GM12865 (cell line): ENCODE data around the gene HM13.
"Not testable (repeated sequence)": the region's sequence is repeated elsewhere in the genome, so short reads cannot be mapped to it uniquely, and the experiment has no call there.

Experiments
- DNase-seq: peaks from one replicate; pipeline ENCODE4 v3.0.0; 2010; ENCODE audit warnings: low read depth
- H3K4me3 ChIP-seq: 2 replicates; pipeline ENCODE4 v1.5.1; 2011; ENCODE audit warnings: mild to moderate bottlenecking, low read depth, low read length, control low read depth
- CTCF ChIP-seq: IDR thresholded peaks from 2 replicates; pipeline ENCODE4 v1.5.1; 2011; ENCODE audit warnings: low read length, control low read depth, low read depth, inconsistent platforms; ENCODE audit not compliant: insufficient read depth; ENCODE audit errors: missing control alignments

HM13 gene

GRCh38 chr20:31542963-31543362 lies 28.7 kb downstream of the HM13 start:
- DNase-seq, result no peak
- no peak for TF ChIP-seq CTCF
- H3K4me3 ChIP-seq, result no peak overlapping the region

- TF ChIP-seq CTCF, result no peak
- H3K4me3 ChIP-seq, result no peak overlapping the region
- DNase-seq, result no peak
Measured at GRCh38 chr20:31543966-31544598, 29.8 kb downstream of the HM13 start.

- no peak for DNase-seq
- H3K4me3 ChIP-seq, result no peak overlapping the region
- no peak for TF ChIP-seq CTCF
Measured at GRCh38 chr20:31544600-31544999, 30.4 kb downstream of the HM13 start.

- H3K4me3 ChIP-seq, DNase-seq: not testable (repeated sequence)
Measured at GRCh38 chr20:31545621-31546040, 31.4 kb downstream of the HM13 start.

- TF ChIP-seq CTCF, result no peak
- H3K4me3 ChIP-seq, result peak overlapping the region; percentile 71
- peak; percentile 91 for DNase-seq
Measured at GRCh38 chr20:31547017-31547675, 32.9 kb downstream of the HM13 start.

GRCh38 chr20:31547720-31548298 lies 33.6 kb downstream of the HM13 start:
- TF ChIP-seq CTCF, result no peak
- H3K4me3 ChIP-seq, result peak overlapping the region; percentile 69
- DNase-seq, result no peak

- no peak for TF ChIP-seq CTCF
- peak overlapping the region; percentile 69; the same call in 1 of the 2 replicates for H3K4me3 ChIP-seq
- DNase-seq, result no peak
Measured at GRCh38 chr20:31548820-31549512, 34.7 kb downstream of the HM13 start.
